K562 (cell line): ENCODE results near the gene FOXP3. TPM values are rescaled to one million over a fixed set of nuclear protein-coding genes. Genes with fewer than 3 reads are reported as not detected.

Experiments used
- polyA plus RNA-seq, 8 experiments: library from polyadenylated mRNA; depleted of rRNA in 4 of 8; stranded (reverse) in 5 of 8; unstranded in 3 of 8; fragments of >200 nt; fragmentation: Nextera tagmentation in 2 of 8; fragmentation: Illumina TruSeq in 1 of 8; extraction: Ambion mirVana in 2 of 8; extraction: Trizol in 1 of 8; gene quantifications; 2 replicates each; pipeline versions ENCODE4 v1.2.1 to v1.2.3, GENCODE V29; 2011 to 2014; ENCODE audit warnings: inconsistent platforms in 1 of 8, missing spikeins in 1 of 8
- total RNA-seq, 7 experiments: library from RNA; depleted of rRNA in 6 of 7; stranded (reverse); fragments of >200 nt in 6 of 7; fragmentation: Illumina TruSeq in 2 of 7; extraction: Trizol in 2 of 7; gene quantifications; 2 replicates each; pipeline versions ENCODE4 v1.2.1 to v1.2.3, GENCODE V29; 2011 to 2021; ENCODE audit warnings: low replicate concordance in 1 of 7

The FOXP3 gene
- total and polyA plus RNA-seq, 9 of the 15 experiments (the other 6 are each of a cell fraction or from before 2014, with no cell fraction given), result 0.04 to 0.24 (median 0.07) TPM; not detected in 4

Other genes starting within 250 kb of the FOXP3 start
Only the 7 nearest of the 15 such genes appear.
- 3.4 and 3.9 TPM in 2 replicates for gene SYP, start 64.5 kb downstream of the FOXP3 start, total RNA-seq (2014; rRNA removed)
- 2.2 and 2.6 TPM in 2 replicates for gene SYP, start 64.5 kb downstream of the FOXP3 start, total RNA-seq (2014; rRNA removed; fragmentation: Illumina TruSeq; extraction: Trizol)
- 1.5 and 1.6 TPM in 2 replicates for gene SYP, start 64.5 kb downstream of the FOXP3 start, total RNA-seq (2015; rRNA removed; fragmentation: Illumina TruSeq; extraction: Trizol)
- gene SYP, start 64.5 kb downstream of the FOXP3 start, total RNA-seq (2021), result 2.1 and 3.0 TPM in 2 replicates
- 3.9 and 5.1 TPM in 2 replicates for gene SYP, start 64.5 kb downstream of the FOXP3 start, polyA plus RNA-seq (2011; rRNA removed)
- gene SYP, start 64.5 kb downstream of the FOXP3 start, polyA plus RNA-seq (2014; fragmentation: Illumina TruSeq; extraction: Trizol), result 2.4 and 2.9 TPM in 2 replicates
- gene SYP, start 64.5 kb downstream of the FOXP3 start, polyA plus RNA-seq (2014; fragmentation: Nextera tagmentation; extraction: Ambion mirVana), result under 1 TPM; 0.48 to 0.52 TPM
- 3.6 and 4.3 TPM in 2 replicates for gene SYP, start 64.5 kb downstream of the FOXP3 start, polyA plus RNA-seq (2014; rRNA removed)
- under 0.01 TPM in 1 of 2 replicates, not detected in the other for gene CACNA1F, start 31.4 kb downstream of the FOXP3 start, total RNA-seq (2014; rRNA removed)
- gene CACNA1F, start 31.4 kb downstream of the FOXP3 start, total RNA-seq (2014; rRNA removed; fragmentation: Illumina TruSeq; extraction: Trizol), result not detected in 2 replicates
- gene CACNA1F, start 31.4 kb downstream of the FOXP3 start, total RNA-seq (2015; rRNA removed; fragmentation: Illumina TruSeq; extraction: Trizol), result not detected in 2 replicates
- gene CACNA1F, start 31.4 kb downstream of the FOXP3 start, total RNA-seq (2021), result 0.04 TPM in 2 replicates
- 0.13 and 0.37 TPM in 2 replicates for gene CACNA1F, start 31.4 kb downstream of the FOXP3 start, polyA plus RNA-seq (2011; rRNA removed)
- gene CACNA1F, start 31.4 kb downstream of the FOXP3 start, polyA plus RNA-seq (2014; fragmentation: Illumina TruSeq; extraction: Trizol), result 0.01 and 0.03 TPM in 2 replicates
- gene CACNA1F, start 31.4 kb downstream of the FOXP3 start, polyA plus RNA-seq (2014; fragmentation: Nextera tagmentation; extraction: Ambion mirVana), result under 1 TPM in 1 of 2 experiments, not detected in 1; 0.01 TPM
- gene CACNA1F, start 31.4 kb downstream of the FOXP3 start, polyA plus RNA-seq (2014; rRNA removed), result 0.15 and 0.41 TPM in 2 replicates
- gene CCDC22, start 29.2 kb downstream of the FOXP3 start, total RNA-seq (2014; rRNA removed), result 13.5 and 14.0 TPM in 2 replicates
- gene CCDC22, start 29.2 kb downstream of the FOXP3 start, total RNA-seq (2014; rRNA removed; fragmentation: Illumina TruSeq; extraction: Trizol), result 2.5 and 3.6 TPM in 2 replicates
- 6.6 and 7.1 TPM in 2 replicates for gene CCDC22, start 29.2 kb downstream of the FOXP3 start, total RNA-seq (2015; rRNA removed; fragmentation: Illumina TruSeq; extraction: Trizol)
- 20.9 and 22.7 TPM in 2 replicates for gene CCDC22, start 29.2 kb downstream of the FOXP3 start, total RNA-seq (2021)
- 11.7 and 26.4 TPM in 2 replicates for gene CCDC22, start 29.2 kb downstream of the FOXP3 start, polyA plus RNA-seq (2011; rRNA removed)
- gene CCDC22, start 29.2 kb downstream of the FOXP3 start, polyA plus RNA-seq (2014; fragmentation: Illumina TruSeq; extraction: Trizol), result 5.1 and 12.0 TPM in 2 replicates
- under 1 TPM; 0.32 to 0.74 TPM for gene CCDC22, start 29.2 kb downstream of the FOXP3 start, polyA plus RNA-seq (2014; fragmentation: Nextera tagmentation; extraction: Ambion mirVana)
- 11.1 and 13.6 TPM in 2 replicates for gene CCDC22, start 29.2 kb downstream of the FOXP3 start, polyA plus RNA-seq (2014; rRNA removed)
- gene PPP1R3F, start 5.1 kb upstream of the FOXP3 start, total RNA-seq (2014; rRNA removed), result 0.54 and 0.69 TPM in 2 replicates
- 0.06 and 0.18 TPM in 2 replicates for gene PPP1R3F, start 5.1 kb upstream of the FOXP3 start, total RNA-seq (2014; rRNA removed; fragmentation: Illumina TruSeq; extraction: Trizol)
- gene PPP1R3F, start 5.1 kb upstream of the FOXP3 start, total RNA-seq (2015; rRNA removed; fragmentation: Illumina TruSeq; extraction: Trizol), result 0.57 and 0.91 TPM in 2 replicates
- 0.81 and 0.86 TPM in 2 replicates for gene PPP1R3F, start 5.1 kb upstream of the FOXP3 start, total RNA-seq (2021)
- 0.32 and 0.61 TPM in 2 replicates for gene PPP1R3F, start 5.1 kb upstream of the FOXP3 start, polyA plus RNA-seq (2011; rRNA removed)
- 0.16 and 0.32 TPM in 2 replicates for gene PPP1R3F, start 5.1 kb upstream of the FOXP3 start, polyA plus RNA-seq (2014; fragmentation: Illumina TruSeq; extraction: Trizol)
- under 1 TPM in 1 of 2 experiments, not detected in 1; 0.03 TPM for gene PPP1R3F, start 5.1 kb upstream of the FOXP3 start, polyA plus RNA-seq (2014; fragmentation: Nextera tagmentation; extraction: Ambion mirVana)
- 0.56 and 1.1 TPM in 2 replicates for gene PPP1R3F, start 5.1 kb upstream of the FOXP3 start, polyA plus RNA-seq (2014; rRNA removed)
- 0.33 TPM in 1 of 2 replicates, not detected in the other for gene GAGE10, start 38.9 kb upstream of the FOXP3 start, total RNA-seq (2014; rRNA removed)
- gene GAGE10, start 38.9 kb upstream of the FOXP3 start, total RNA-seq (2014; rRNA removed; fragmentation: Illumina TruSeq; extraction: Trizol), result 0.93 and 0.95 TPM in 2 replicates
- gene GAGE10, start 38.9 kb upstream of the FOXP3 start, total RNA-seq (2015; rRNA removed; fragmentation: Illumina TruSeq; extraction: Trizol), result not detected in 2 replicates
- gene GAGE10, start 38.9 kb upstream of the FOXP3 start, total RNA-seq (2021), result 0.80 and 1.3 TPM in 2 replicates
- gene GAGE10, start 38.9 kb upstream of the FOXP3 start, polyA plus RNA-seq (2011; rRNA removed), result 0.70 and 3.1 TPM in 2 replicates
- gene GAGE10, start 38.9 kb upstream of the FOXP3 start, polyA plus RNA-seq (2014; fragmentation: Illumina TruSeq; extraction: Trizol), result not detected in 2 replicates
- under 1 TPM; 0.96 TPM for gene GAGE10, start 38.9 kb upstream of the FOXP3 start, polyA plus RNA-seq (2014; fragmentation: Nextera tagmentation; extraction: Ambion mirVana)
- gene GAGE10, start 38.9 kb upstream of the FOXP3 start, polyA plus RNA-seq (2014; rRNA removed), result 0.36 TPM in 1 of 2 replicates, not detected in the other
- 4.2 TPM in 1 of 2 replicates, not detected in the other for gene GAGE12J, start 57.3 kb upstream of the FOXP3 start, total RNA-seq (2014; rRNA removed)
- gene GAGE12J, start 57.3 kb upstream of the FOXP3 start, total RNA-seq (2014; rRNA removed; fragmentation: Illumina TruSeq; extraction: Trizol), result 2.7 TPM in 1 of 2 replicates, not detected in the other
- 0.75 TPM in 1 of 2 replicates, not detected in the other for gene GAGE12J, start 57.3 kb upstream of the FOXP3 start, total RNA-seq (2015; rRNA removed; fragmentation: Illumina TruSeq; extraction: Trizol)
- not detected in 2 replicates for gene GAGE12J, start 57.3 kb upstream of the FOXP3 start, total RNA-seq (2021)
- gene GAGE12J, start 57.3 kb upstream of the FOXP3 start, polyA plus RNA-seq (2011; rRNA removed), result 0.24 and 0.57 TPM in 2 replicates
- gene GAGE12J, start 57.3 kb upstream of the FOXP3 start, polyA plus RNA-seq (2014; fragmentation: Illumina TruSeq; extraction: Trizol), result not detected in 2 replicates
- gene GAGE12J, start 57.3 kb upstream of the FOXP3 start, polyA plus RNA-seq (2014; fragmentation: Nextera tagmentation; extraction: Ambion mirVana), result under 1 TPM; 0.72 to 0.84 TPM
- gene GAGE12J, start 57.3 kb upstream of the FOXP3 start, polyA plus RNA-seq (2014; rRNA removed), result 0.20 TPM in 1 of 2 replicates, not detected in the other
- 300 and 506 TPM in 2 replicates for gene GAGE13, start 66.9 kb upstream of the FOXP3 start, total RNA-seq (2014; rRNA removed)
- gene GAGE13, start 66.9 kb upstream of the FOXP3 start, total RNA-seq (2014; rRNA removed; fragmentation: Illumina TruSeq; extraction: Trizol), result 88.3 and 128 TPM in 2 replicates
- 98.4 and 105 TPM in 2 replicates for gene GAGE13, start 66.9 kb upstream of the FOXP3 start, total RNA-seq (2015; rRNA removed; fragmentation: Illumina TruSeq; extraction: Trizol)
- 77.6 and 79.1 TPM in 2 replicates for gene GAGE13, start 66.9 kb upstream of the FOXP3 start, total RNA-seq (2021)
- gene GAGE13, start 66.9 kb upstream of the FOXP3 start, polyA plus RNA-seq (2011; rRNA removed), result 63.6 and 154 TPM in 2 replicates
- gene GAGE13, start 66.9 kb upstream of the FOXP3 start, polyA plus RNA-seq (2014; fragmentation: Illumina TruSeq; extraction: Trizol), result 31.6 and 41.1 TPM in 2 replicates
- gene GAGE13, start 66.9 kb upstream of the FOXP3 start, polyA plus RNA-seq (2014; fragmentation: Nextera tagmentation; extraction: Ambion mirVana), result 100 to 1,000 TPM; 460 to 493 TPM
- gene GAGE13, start 66.9 kb upstream of the FOXP3 start, polyA plus RNA-seq (2014; rRNA removed), result 224 and 284 TPM in 2 replicates